ENCODE data around the gene ACSF3.

GRCh38 chr16:89141884-89142267 lies 48.2 kb downstream of the ACSF3 start:
- TF ChIP-seq POLR2AphosphoS5 (IDR thresholded peaks at IDR 0.05) (no peak), EZH2 (IDR thresholded peaks at IDR 0.05; ENCODE audit: borderline replicate concordance, insufficient read depth, low read length, poor library complexity, severe bottlenecking) (no peak), CTCF (IDR thresholded peaks at IDR 0.05; ENCODE audit: poor library complexity, severe bottlenecking) (no peak), MXI1 (conservative IDR thresholded peaks at IDR 0.05; ENCODE audit: poor library complexity, severe bottlenecking) (no peak), REST (IDR thresholded peaks at IDR 0.05; ENCODE audit: borderline replicate concordance) (no peak)

All from neural cell (in vitro differentiated cells).